HUES6 (cell line): Measurements from ENCODE around the gene AKT3.

ENCODE experiments used
- H3K27ac ChIP-seq: 2 replicates; pipeline ENCODE4 v1.7.0; 2013; ENCODE audit warnings: low read depth, mild to moderate bottlenecking, low read length, inconsistent platforms
- H3K27me3 ChIP-seq: 2 replicates; pipeline ENCODE4 v1.6.1; 2013; ENCODE audit warnings: low read length; ENCODE audit not compliant: control insufficient read depth, insufficient read depth
- H3K36me3 ChIP-seq: 2 replicates; pipeline ENCODE4 v1.6.1; 2013; ENCODE audit warnings: low read length; ENCODE audit not compliant: control insufficient read depth, insufficient read depth
- H3K4me1 ChIP-seq: 2 replicates; pipeline ENCODE4 v1.6.1; 2013; ENCODE audit warnings: low read length; ENCODE audit not compliant: control insufficient read depth, insufficient read depth
- H3K4me3 ChIP-seq: 2 replicates; pipeline ENCODE4 v1.5.1; 2013; ENCODE audit warnings: low read depth, low read length
- H3K9ac ChIP-seq: one replicate; pipeline ENCODE4 v1.6.1; 2013; ENCODE audit warnings: mild to moderate bottlenecking, low read length
- H3K9me3 ChIP-seq: 2 replicates; pipeline ENCODE4 v1.6.1; 2013; ENCODE audit warnings: low read depth, low read length; ENCODE audit not compliant: control insufficient read depth, insufficient read depth

Gene AKT3

GRCh38 chr1:243546457-243546856, 303.6 kb downstream of the AKT3 start:
- Histone ChIP-seq H3K27ac (no peak overlapping the region), H3K9ac (no peak overlapping the region), H3K4me3 (no peak overlapping the region), H3K36me3 (no peaks in the 10 kb centered on the region; the same call in 1 of the 2 replicates), H3K4me1 (no peaks in the 10 kb centered on the region), H3K27me3 (no peaks in the 10 kb centered on the region), H3K9me3 (no peaks in the 10 kb centered on the region)

- H3K4me1 ChIP-seq = no peaks in the 10 kb centered on the region
- H3K36me3 ChIP-seq = no peaks in the 10 kb centered on the region; the same call in 1 of the 2 replicates
- H3K27me3 ChIP-seq = no peaks in the 10 kb centered on the region
- no peak overlapping the region for H3K4me3 ChIP-seq
- H3K9me3 ChIP-seq = no peaks in the 10 kb centered on the region
- H3K9ac ChIP-seq = no peak overlapping the region
- no peak overlapping the region for H3K27ac ChIP-seq
These were observed 306.5 kb downstream of the AKT3 start for GRCh38 chr1:243543501-243543900.

GRCh38 chr1:243542739-243543415, 307.2 kb downstream of the AKT3 start:
- Histone ChIP-seq H3K27me3 (no peaks in the 10 kb centered on the region), H3K4me1 (no peaks in the 10 kb centered on the region), H3K27ac (no peak overlapping the region), H3K9me3 (no peaks in the 10 kb centered on the region), H3K36me3 (no peaks in the 10 kb centered on the region; the same call in 1 of the 2 replicates), H3K9ac (no peak overlapping the region), H3K4me3 (no peak overlapping the region)

- no peak overlapping the region for H3K27ac ChIP-seq
- no peak overlapping the region for H3K4me3 ChIP-seq
- H3K9me3 ChIP-seq = no peaks in the 10 kb centered on the region
- H3K4me1 ChIP-seq = no peaks in the 10 kb centered on the region
- no peaks in the 10 kb centered on the region for H3K27me3 ChIP-seq
- H3K9ac ChIP-seq = no peak overlapping the region
- no peaks in the 10 kb centered on the region for H3K36me3 ChIP-seq
These were observed 310.4 kb downstream of the AKT3 start for GRCh38 chr1:243539636-243540035.

GRCh38 chr1:243535014-243535413, 315.0 kb downstream of the AKT3 start:
- no peaks in the 10 kb centered on the region for H3K36me3 ChIP-seq

GRCh38 chr1:243529512-243529911, 320.5 kb downstream of the AKT3 start:
- Histone ChIP-seq H3K4me3 (no peak overlapping the region), H3K9ac (no peak overlapping the region), H3K27ac (no peak overlapping the region), H3K4me1 (no peaks in the 10 kb centered on the region), H3K9me3 (peaks cover 6% of the 10 kb centered on the region; the same call in 1 of the 2 replicates), H3K27me3 (no peaks in the 10 kb centered on the region), H3K36me3 (no peaks in the 10 kb centered on the region)

More at GRCh38 chr1:243535014-243535413, 315.0 kb downstream of the AKT3 start:
- Histone ChIP-seq H3K27ac (no peak overlapping the region), H3K27me3 (no peaks in the 10 kb centered on the region), H3K9me3 (no peaks in the 10 kb centered on the region), H3K9ac (no peak overlapping the region), H3K4me3 (no peak overlapping the region), H3K4me1 (no peaks in the 10 kb centered on the region)

- Histone ChIP-seq H3K36me3 (no peaks in the 10 kb centered on the region), H3K4me3 (no peak overlapping the region)
These were observed 321.5 kb downstream of the AKT3 start for GRCh38 chr1:243528459-243529121.

GRCh38 chr1:243526180-243526579, 323.9 kb downstream of the AKT3 start:
- no peaks in the 10 kb centered on the region for H3K27me3 ChIP-seq
- no peak overlapping the region for H3K9ac ChIP-seq
- H3K27ac ChIP-seq = no peak overlapping the region
- H3K36me3 ChIP-seq = no peaks in the 10 kb centered on the region
- H3K9me3 ChIP-seq = peaks cover 6% of the 10 kb centered on the region; the same call in 1 of the 2 replicates
- H3K4me3 ChIP-seq = no peak overlapping the region
- no peaks in the 10 kb centered on the region for H3K4me1 ChIP-seq

More at GRCh38 chr1:243528459-243529121, 321.5 kb downstream of the AKT3 start:
- Histone ChIP-seq H3K4me1 (no peaks in the 10 kb centered on the region), H3K27ac (no peak overlapping the region), H3K9me3 (peaks cover 6% of the 10 kb centered on the region; the same call in 1 of the 2 replicates), H3K9ac (no peak overlapping the region), H3K27me3 (no peaks in the 10 kb centered on the region)

GRCh38 chr1:243525085-243525487, 325.0 kb downstream of the AKT3 start:
- no peak overlapping the region for H3K27ac ChIP-seq
- no peak overlapping the region for H3K4me3 ChIP-seq
- no peaks in the 10 kb centered on the region for H3K4me1 ChIP-seq
- H3K27me3 ChIP-seq = no peaks in the 10 kb centered on the region
- H3K9me3 ChIP-seq = peaks cover 6% of the 10 kb centered on the region; the same call in 1 of the 2 replicates
- H3K9ac ChIP-seq = no peak overlapping the region
- H3K36me3 ChIP-seq = no peaks in the 10 kb centered on the region

- no peak overlapping the region for H3K9ac ChIP-seq
These were observed 326.3 kb downstream of the AKT3 start for GRCh38 chr1:243523766-243524165.

GRCh38 chr1:243520831-243521230, 329.2 kb downstream of the AKT3 start:
- H3K9ac ChIP-seq = no peak overlapping the region
- H3K9me3 ChIP-seq = peaks cover 7% of the 10 kb centered on the region
- H3K4me1 ChIP-seq = no peaks in the 10 kb centered on the region
- peaks cover 3% of the 10 kb centered on the region; the same call in 1 of the 2 replicates for H3K36me3 ChIP-seq
- H3K27ac ChIP-seq = no peak overlapping the region
- no peak overlapping the region for H3K4me3 ChIP-seq
- H3K27me3 ChIP-seq = no peaks in the 10 kb centered on the region

More at GRCh38 chr1:243523766-243524165, 326.3 kb downstream of the AKT3 start:
- Histone ChIP-seq H3K4me3 (no peak overlapping the region), H3K36me3 (no peaks in the 10 kb centered on the region), H3K9me3 (peaks cover 5% of the 10 kb centered on the region; the same call in 1 of the 2 replicates), H3K27me3 (no peaks in the 10 kb centered on the region), H3K27ac (no peak overlapping the region), H3K4me1 (no peaks in the 10 kb centered on the region)
